Measurements from ENCODE around the gene LIPC.

DNA sequence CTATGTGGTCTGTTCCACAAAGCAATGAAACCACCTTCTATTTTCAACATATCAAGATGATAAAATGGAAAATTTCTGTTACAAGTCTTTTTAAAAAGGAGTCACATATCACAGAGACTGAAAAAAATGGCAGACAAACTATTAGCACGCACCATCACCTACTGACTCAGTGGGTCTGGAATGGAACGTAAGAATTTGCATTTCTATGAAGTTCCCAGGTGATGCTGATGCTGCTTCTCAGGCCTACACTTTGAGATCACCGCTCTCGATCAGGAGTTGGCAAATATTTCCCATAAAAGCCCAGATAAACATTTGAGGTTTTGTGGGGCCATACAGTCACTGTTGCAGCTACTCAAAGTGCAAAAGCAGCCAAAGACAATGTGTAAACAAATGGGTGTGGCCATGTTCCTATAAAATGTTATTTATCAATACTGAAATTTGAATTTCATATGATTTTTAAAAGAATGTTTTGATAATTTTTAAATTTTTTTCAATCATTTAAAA lies 174.8 kb downstream of the LIPC start:
- TF ChIP-seq, protein P1, sequence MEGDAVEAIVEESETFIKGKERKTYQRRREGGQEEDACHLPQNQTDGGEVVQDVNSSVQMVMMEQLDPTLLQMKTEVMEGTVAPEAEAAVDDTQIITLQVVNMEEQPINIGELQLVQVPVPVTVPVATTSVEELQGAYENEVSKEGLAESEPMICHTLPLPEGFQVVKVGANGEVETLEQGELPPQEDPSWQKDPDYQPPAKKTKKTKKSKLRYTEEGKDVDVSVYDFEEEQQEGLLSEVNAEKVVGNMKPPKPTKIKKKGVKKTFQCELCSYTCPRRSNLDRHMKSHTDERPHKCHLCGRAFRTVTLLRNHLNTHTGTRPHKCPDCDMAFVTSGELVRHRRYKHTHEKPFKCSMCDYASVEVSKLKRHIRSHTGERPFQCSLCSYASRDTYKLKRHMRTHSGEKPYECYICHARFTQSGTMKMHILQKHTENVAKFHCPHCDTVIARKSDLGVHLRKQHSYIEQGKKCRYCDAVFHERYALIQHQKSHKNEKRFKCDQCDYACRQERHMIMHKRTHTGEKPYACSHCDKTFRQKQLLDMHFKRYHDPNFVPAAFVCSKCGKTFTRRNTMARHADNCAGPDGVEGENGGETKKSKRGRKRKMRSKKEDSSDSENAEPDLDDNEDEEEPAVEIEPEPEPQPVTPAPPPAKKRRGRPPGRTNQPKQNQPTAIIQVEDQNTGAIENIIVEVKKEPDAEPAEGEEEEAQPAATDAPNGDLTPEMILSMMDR (IDR thresholded peaks at IDR 0.05 in 2 of 3, conservative IDR thresholded peaks at IDR 0.05 in 1 of 3; ENCODE audit: control insufficient read depth in 2 of 3, extremely low read depth in 1 of 3, insufficient read depth in 1 of 3, low read depth in 3 of 3, low read length in 3 of 3), result no peak
- TF ChIP-seq ZNF274 (IDR thresholded peaks at IDR 0.05; ENCODE audit: insufficient read depth, insufficient read length) (no peak), POLR2A (IDR thresholded peaks at IDR 0.05; ENCODE audit: low read depth, low read length) (no peak)

All from GM12878 (cell line).